ENCODE measurements around the gene LGR5.

DNA sequence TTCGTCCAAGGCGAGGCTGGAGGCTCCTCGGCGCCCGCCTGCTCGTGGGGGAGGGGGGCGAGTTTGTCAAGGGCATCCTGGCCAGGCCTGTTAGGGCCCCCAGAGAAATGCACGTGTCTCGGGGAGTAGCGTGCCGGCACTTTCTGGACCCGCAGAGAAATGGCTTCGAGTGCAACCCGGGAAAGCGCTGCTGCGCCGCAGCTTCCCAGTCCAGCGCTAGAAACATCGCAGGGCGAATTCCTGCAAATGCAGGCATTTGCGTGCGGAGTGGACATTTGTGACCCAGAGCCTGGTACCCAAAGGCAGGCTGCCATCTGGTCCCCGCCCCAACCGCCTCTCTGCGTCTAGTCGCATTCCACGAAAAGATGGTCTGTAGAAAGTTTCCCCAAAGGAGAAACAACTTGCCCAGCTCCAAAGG is 756 bp downstream of the LGR5 start:
- no peak for TF ChIP-seq POLR2A (IDR thresholded peaks at IDR 0.05; ENCODE audit: low read depth, low read length)
- TF ChIP-seq, protein P1, sequence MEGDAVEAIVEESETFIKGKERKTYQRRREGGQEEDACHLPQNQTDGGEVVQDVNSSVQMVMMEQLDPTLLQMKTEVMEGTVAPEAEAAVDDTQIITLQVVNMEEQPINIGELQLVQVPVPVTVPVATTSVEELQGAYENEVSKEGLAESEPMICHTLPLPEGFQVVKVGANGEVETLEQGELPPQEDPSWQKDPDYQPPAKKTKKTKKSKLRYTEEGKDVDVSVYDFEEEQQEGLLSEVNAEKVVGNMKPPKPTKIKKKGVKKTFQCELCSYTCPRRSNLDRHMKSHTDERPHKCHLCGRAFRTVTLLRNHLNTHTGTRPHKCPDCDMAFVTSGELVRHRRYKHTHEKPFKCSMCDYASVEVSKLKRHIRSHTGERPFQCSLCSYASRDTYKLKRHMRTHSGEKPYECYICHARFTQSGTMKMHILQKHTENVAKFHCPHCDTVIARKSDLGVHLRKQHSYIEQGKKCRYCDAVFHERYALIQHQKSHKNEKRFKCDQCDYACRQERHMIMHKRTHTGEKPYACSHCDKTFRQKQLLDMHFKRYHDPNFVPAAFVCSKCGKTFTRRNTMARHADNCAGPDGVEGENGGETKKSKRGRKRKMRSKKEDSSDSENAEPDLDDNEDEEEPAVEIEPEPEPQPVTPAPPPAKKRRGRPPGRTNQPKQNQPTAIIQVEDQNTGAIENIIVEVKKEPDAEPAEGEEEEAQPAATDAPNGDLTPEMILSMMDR (conservative IDR thresholded peaks at IDR 0.05; ENCODE audit: low read depth, low read length): no peak
- TF ChIP-seq RAD21 (IDR thresholded peaks at IDR 0.05; ENCODE audit: low read length): no peak
- TF ChIP-seq MXI1 (IDR thresholded peaks at IDR 0.05; ENCODE audit: borderline replicate concordance, low read depth, low read length): no peak
- TF ChIP-seq, protein P2, sequence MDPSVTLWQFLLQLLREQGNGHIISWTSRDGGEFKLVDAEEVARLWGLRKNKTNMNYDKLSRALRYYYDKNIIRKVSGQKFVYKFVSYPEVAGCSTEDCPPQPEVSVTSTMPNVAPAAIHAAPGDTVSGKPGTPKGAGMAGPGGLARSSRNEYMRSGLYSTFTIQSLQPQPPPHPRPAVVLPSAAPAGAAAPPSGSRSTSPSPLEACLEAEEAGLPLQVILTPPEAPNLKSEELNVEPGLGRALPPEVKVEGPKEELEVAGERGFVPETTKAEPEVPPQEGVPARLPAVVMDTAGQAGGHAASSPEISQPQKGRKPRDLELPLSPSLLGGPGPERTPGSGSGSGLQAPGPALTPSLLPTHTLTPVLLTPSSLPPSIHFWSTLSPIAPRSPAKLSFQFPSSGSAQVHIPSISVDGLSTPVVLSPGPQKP (IDR thresholded peaks at IDR 0.05; ENCODE audit: borderline replicate concordance, low read depth, low read length): no peak
- no peak for TF ChIP-seq RFX5 (IDR thresholded peaks at IDR 0.05; ENCODE audit: low read depth, low read length)
- TF ChIP-seq CEBPB (IDR thresholded peaks at IDR 0.05; ENCODE audit: low read depth, low read length): no peak
- no peak for TF ChIP-seq MAZ (IDR thresholded peaks at IDR 0.05; ENCODE audit: borderline replicate concordance, low read depth, low read length)
- TF ChIP-seq MAFK (IDR thresholded peaks at IDR 0.05; ENCODE audit: low read depth, low read length): no peak

Data from IMR-90 (cell line).